Measurements from ENCODE around the gene PPP1R1B.

PPP1R1B gene

GRCh38 chr17:39662551-39663339, 36.0 kb downstream of the PPP1R1B start:
- Histone ChIP-seq H3K27me3 (replicated peaks; ENCODE audit: control insufficient read depth, insufficient read depth, low read length) (peaks cover 19% of the 10 kb centered on the region), H3K4me3 (ENCODE audit: low read length) (no peak overlapping the region), H3K4me1 (ENCODE audit: control insufficient read depth, insufficient read depth, low read length) (peaks cover 6% of the 10 kb centered on the region), H3K9ac (ENCODE audit: low read length) (no peak overlapping the region), H3K36me3 (ENCODE audit: control insufficient read depth, insufficient read depth, low read length, severe bottlenecking) (peaks cover 35% of the 10 kb centered on the region), H3K9me3 (ENCODE audit: control insufficient read depth, low read length) (no peaks in the 10 kb centered on the region)
- no peak for DNase-seq (ENCODE audit: low read depth)

- Histone ChIP-seq H3K4me1 (ENCODE audit: control insufficient read depth, insufficient read depth, low read length) (peaks cover 6% of the 10 kb centered on the region), H3K4me3 (ENCODE audit: low read length) (no peak overlapping the region), H3K9ac (ENCODE audit: low read length) (no peak overlapping the region), H3K27me3 (replicated peaks; ENCODE audit: control insufficient read depth, insufficient read depth, low read length) (peaks cover 19% of the 10 kb centered on the region), H3K36me3 (ENCODE audit: control insufficient read depth, insufficient read depth, low read length, severe bottlenecking) (peaks cover 30% of the 10 kb centered on the region), H3K9me3 (ENCODE audit: control insufficient read depth, low read length) (no peaks in the 10 kb centered on the region)
- DNase-seq (ENCODE audit: low read depth): no peak
Observed at GRCh38 chr17:39663340-39663687, 36.6 kb downstream of the PPP1R1B start.

GRCh38 chr17:39663688-39664580, 37.2 kb downstream of the PPP1R1B start:
- peaks cover 24% of the 10 kb centered on the region for H3K27me3 ChIP-seq (replicated peaks; ENCODE audit: control insufficient read depth, insufficient read depth, low read length)
- no peak overlapping the region for H3K4me3 ChIP-seq (ENCODE audit: low read length)
- H3K36me3 ChIP-seq (ENCODE audit: control insufficient read depth, insufficient read depth, low read length, severe bottlenecking): peaks cover 25% of the 10 kb centered on the region
- DNase-seq (ENCODE audit: low read depth): no peak
- H3K4me1 ChIP-seq (ENCODE audit: control insufficient read depth, insufficient read depth, low read length): peaks cover 6% of the 10 kb centered on the region
- no peak overlapping the region for H3K9ac ChIP-seq (ENCODE audit: low read length)
- no peaks in the 10 kb centered on the region for H3K9me3 ChIP-seq (ENCODE audit: control insufficient read depth, low read length)

- Histone ChIP-seq H3K9ac (ENCODE audit: low read length) (no peak within 1 kb of the TSS), H3K36me3 (ENCODE audit: control insufficient read depth, insufficient read depth, low read length, severe bottlenecking) (peaks cover 18% of the 10 kb centered on the region), H3K27me3 (replicated peaks; ENCODE audit: control insufficient read depth, insufficient read depth, low read length) (peaks cover 34% of the 10 kb centered on the region), H3K4me3 (ENCODE audit: low read length) (no peak within 1 kb of the TSS), H3K9me3 (ENCODE audit: control insufficient read depth, low read length) (no peaks in the 10 kb centered on the region), H3K4me1 (ENCODE audit: control insufficient read depth, insufficient read depth, low read length) (peaks cover 6% of the 10 kb centered on the region)
- DNase-seq (ENCODE audit: low read depth): no peak
Observed at GRCh38 chr17:39664581-39665561, 38.1 kb downstream of the PPP1R1B start, which contains the start of gene TCAP. Gene TCAP, plus strand, starts transcription at chr17:39665349. Its CDS starts 11 bp downstream, at chr17:39665360.

- H3K9ac ChIP-seq (ENCODE audit: low read length): no peak overlapping the region
- peaks cover 10% of the 10 kb centered on the region for H3K36me3 ChIP-seq (ENCODE audit: control insufficient read depth, insufficient read depth, low read length, severe bottlenecking)
- H3K4me3 ChIP-seq (ENCODE audit: low read length): no peak overlapping the region
- DNase-seq (ENCODE audit: low read depth): no peak
- peaks cover 6% of the 10 kb centered on the region for H3K4me1 ChIP-seq (ENCODE audit: control insufficient read depth, insufficient read depth, low read length)
- no peaks in the 10 kb centered on the region for H3K9me3 ChIP-seq (ENCODE audit: control insufficient read depth, low read length)
- peaks cover 42% of the 10 kb centered on the region for H3K27me3 ChIP-seq (replicated peaks; ENCODE audit: control insufficient read depth, insufficient read depth, low read length)
Observed at GRCh38 chr17:39665642-39666224, 39.0 kb downstream of the PPP1R1B start.

- DNase-seq (ENCODE audit: low read depth): no peak
- H3K36me3 ChIP-seq (ENCODE audit: control insufficient read depth, insufficient read depth, low read length, severe bottlenecking): peaks cover 5% of the 10 kb centered on the region
- H3K9ac ChIP-seq (ENCODE audit: low read length): no peak overlapping the region
- H3K4me3 ChIP-seq (ENCODE audit: low read length): no peak overlapping the region
- H3K9me3 ChIP-seq (ENCODE audit: control insufficient read depth, low read length): no peaks in the 10 kb centered on the region
- peaks cover 6% of the 10 kb centered on the region for H3K4me1 ChIP-seq (ENCODE audit: control insufficient read depth, insufficient read depth, low read length)
- H3K27me3 ChIP-seq (replicated peaks; ENCODE audit: control insufficient read depth, insufficient read depth, low read length): peaks cover 47% of the 10 kb centered on the region
Observed at GRCh38 chr17:39666231-39666600, 39.5 kb downstream of the PPP1R1B start.

GRCh38 chr17:39666601-39667261, 40.0 kb downstream of the PPP1R1B start:
- Histone ChIP-seq H3K9me3 (ENCODE audit: control insufficient read depth, low read length) (no peaks in the 10 kb centered on the region), H3K27me3 (replicated peaks; ENCODE audit: control insufficient read depth, insufficient read depth, low read length) (peaks cover 52% of the 10 kb centered on the region), H3K4me1 (ENCODE audit: control insufficient read depth, insufficient read depth, low read length) (peaks cover 6% of the 10 kb centered on the region), H3K4me3 (ENCODE audit: low read length) (no peak overlapping the region), H3K9ac (ENCODE audit: low read length) (no peak overlapping the region), H3K36me3 (ENCODE audit: control insufficient read depth, insufficient read depth, low read length, severe bottlenecking) (peaks cover 4% of the 10 kb centered on the region)
- DNase-seq (ENCODE audit: low read depth): no peak

- Histone ChIP-seq H3K4me1 (ENCODE audit: control insufficient read depth, insufficient read depth, low read length) (peaks cover 10% of the 10 kb centered on the region), H3K27me3 (replicated peaks; ENCODE audit: control insufficient read depth, insufficient read depth, low read length) (peaks cover 58% of the 10 kb centered on the region), H3K4me3 (ENCODE audit: low read length) (no peak overlapping the region), H3K9ac (ENCODE audit: low read length) (no peak overlapping the region), H3K36me3 (ENCODE audit: control insufficient read depth, insufficient read depth, low read length, severe bottlenecking) (peaks cover 4% of the 10 kb centered on the region), H3K9me3 (ENCODE audit: control insufficient read depth, low read length) (no peaks in the 10 kb centered on the region)
- DNase-seq (ENCODE audit: low read depth): no peak
Observed at GRCh38 chr17:39667262-39667944, 40.7 kb downstream of the PPP1R1B start.

- Histone ChIP-seq H3K27me3 (replicated peaks; ENCODE audit: control insufficient read depth, insufficient read depth, low read length) (peaks cover 62% of the 10 kb centered on the region), H3K9me3 (ENCODE audit: control insufficient read depth, low read length) (no peaks in the 10 kb centered on the region), H3K4me1 (ENCODE audit: control insufficient read depth, insufficient read depth, low read length) (peaks cover 10% of the 10 kb centered on the region), H3K4me3 (ENCODE audit: low read length) (no peak within 1 kb of the TSS), H3K9ac (ENCODE audit: low read length) (no peak within 1 kb of the TSS), H3K36me3 (ENCODE audit: control insufficient read depth, insufficient read depth, low read length, severe bottlenecking) (no peaks in the 10 kb centered on the region)
- peak; percentile 86 for DNase-seq (ENCODE audit: low read depth)
Observed at GRCh38 chr17:39667945-39668924, 41.5 kb downstream of the PPP1R1B start, which contains the start of gene PNMT. Gene PNMT, plus strand, starts transcription at chr17:39668453. Its CDS starts 23 bp downstream, at chr17:39668476.

Data from adipocyte (in vitro differentiated cells).